Spleen (tissue), 7 donors: ENCODE data around the gene FETUB.

ENCODE experiments used
- POLR2AphosphoS5 ChIP-seq, 3 donors: sonication (generic); formaldehyde crosslinking; IDR thresholded peaks; one replicate each; pipeline ENCODE4 v1.5.1; 2017; ENCODE audit warnings: antibody characterized with exemption in 3 of 3
- TF ChIP-seq, protein P1 (sequence below), 11 experiments: fragments of 200-600 bp in 7 of 11; fragments of 450-650 bp in 4 of 11; sonication (generic) in 4 of 11; IDR thresholded peaks in 8 of 11; conservative IDR thresholded peaks in 3 of 11; 1 replicate in 7 of 11; 2 replicates in 4 of 11; pipeline versions ENCODE4 v1.4.0 to v1.8.0; 2016 to 2021; ENCODE audit warnings: antibody characterized with exemption in 11 of 11, inconsistent platforms in 4 of 11, mild to moderate bottlenecking in 1 of 11
- donor health status: DM: no; HTN: no; CAD: no; lungs with moderate emphysema.
- donor health status: DM: no; HTN: no; CAD: no.
- donor health status: DM: no; HTN: no; CAD: no.

DNA sequence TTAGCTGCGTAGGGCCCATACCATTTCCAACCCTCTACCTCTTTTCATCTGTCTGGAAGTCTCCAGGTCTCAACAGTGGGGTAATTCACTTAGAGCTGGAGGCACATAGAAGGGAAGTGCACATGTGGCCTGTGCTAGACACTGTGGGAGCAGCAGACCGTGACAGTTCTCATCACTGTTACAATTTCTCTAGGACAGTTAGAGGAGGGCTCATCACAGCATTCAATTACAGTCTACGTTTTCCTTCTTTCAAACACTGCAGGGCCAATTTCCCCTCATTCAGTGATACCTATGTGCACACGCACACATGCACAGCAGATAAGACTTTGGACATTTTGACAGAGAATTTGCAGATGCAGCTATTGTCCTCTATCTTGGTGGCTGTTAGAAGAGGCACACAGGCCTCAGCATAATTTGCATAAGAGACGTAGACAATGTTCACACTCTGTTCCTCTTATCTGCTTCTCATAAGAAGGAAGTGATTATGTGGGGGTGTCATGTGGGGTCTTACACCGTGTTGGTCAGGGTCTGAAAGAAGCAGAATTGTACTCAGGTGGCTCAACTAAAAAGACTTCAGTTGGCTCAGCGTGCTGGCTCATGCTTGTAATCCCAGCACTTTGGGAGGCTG, 13.0 kb downstream of the FETUB start:
- TF ChIP-seq, protein P1, sequence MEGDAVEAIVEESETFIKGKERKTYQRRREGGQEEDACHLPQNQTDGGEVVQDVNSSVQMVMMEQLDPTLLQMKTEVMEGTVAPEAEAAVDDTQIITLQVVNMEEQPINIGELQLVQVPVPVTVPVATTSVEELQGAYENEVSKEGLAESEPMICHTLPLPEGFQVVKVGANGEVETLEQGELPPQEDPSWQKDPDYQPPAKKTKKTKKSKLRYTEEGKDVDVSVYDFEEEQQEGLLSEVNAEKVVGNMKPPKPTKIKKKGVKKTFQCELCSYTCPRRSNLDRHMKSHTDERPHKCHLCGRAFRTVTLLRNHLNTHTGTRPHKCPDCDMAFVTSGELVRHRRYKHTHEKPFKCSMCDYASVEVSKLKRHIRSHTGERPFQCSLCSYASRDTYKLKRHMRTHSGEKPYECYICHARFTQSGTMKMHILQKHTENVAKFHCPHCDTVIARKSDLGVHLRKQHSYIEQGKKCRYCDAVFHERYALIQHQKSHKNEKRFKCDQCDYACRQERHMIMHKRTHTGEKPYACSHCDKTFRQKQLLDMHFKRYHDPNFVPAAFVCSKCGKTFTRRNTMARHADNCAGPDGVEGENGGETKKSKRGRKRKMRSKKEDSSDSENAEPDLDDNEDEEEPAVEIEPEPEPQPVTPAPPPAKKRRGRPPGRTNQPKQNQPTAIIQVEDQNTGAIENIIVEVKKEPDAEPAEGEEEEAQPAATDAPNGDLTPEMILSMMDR (IDR thresholded peaks at IDR 0.05 in 8 of 11, conservative IDR thresholded peaks at IDR 0.05 in 3 of 11): peak in 1 of 11 experiments; percentile 27
- TF ChIP-seq POLR2AphosphoS5 (IDR thresholded peaks at IDR 0.05): no peak
